B cell (primary cell): ENCODE results near the gene NEK6.

ENCODE experiments used
- CTCF ChIP-seq: fragments of 200-600 bp; IDR thresholded peaks from one replicate; pipeline ENCODE4 v1.8.0; 2022; ENCODE audit warnings: antibody characterized with exemption, mild to moderate bottlenecking
- EZH2 ChIP-seq: IDR thresholded peaks from 2 replicates; pipeline ENCODE4 v1.6.1; 2012; ENCODE audit warnings: borderline replicate concordance, low read depth, mild to moderate bottlenecking, moderate library complexity, low read length; ENCODE audit not compliant: insufficient read depth, poor library complexity, severe bottlenecking

GRCh38 chr9:124277420-124277819 is 19.7 kb downstream of the NEK6 start:
- TF ChIP-seq CTCF (no peak), EZH2 (no peak)
